H9 (cell line): ENCODE results near the gene CD81. TPM values are rescaled to one million over a fixed set of nuclear protein-coding genes. Genes with fewer than 3 reads are reported as not detected.

ENCODE experiments used
- DNase-seq: peaks from one replicate; pipeline ENCODE4 v3.0.0-alpha.2; 2017
- H2AFZ ChIP-seq: one replicate; pipeline ENCODE4 v1.6.1; 2013; ENCODE audit warnings: mild to moderate bottlenecking, low read length, control low read depth, moderate library complexity
- H2AK5ac ChIP-seq: 2 replicates; pipeline ENCODE4 v1.6.1; 2013; ENCODE audit warnings: low read length, control low read depth, mixed read lengths; ENCODE audit not compliant: insufficient read length
- H2BK120ac ChIP-seq: one replicate; pipeline ENCODE4 v1.6.1; 2013; ENCODE audit warnings: low read depth, mild to moderate bottlenecking, low read length, control low read depth, inconsistent platforms; ENCODE audit not compliant: poor library complexity, severe bottlenecking
- H2BK12ac ChIP-seq: 2 replicates; pipeline ENCODE4 v1.6.1; 2013; ENCODE audit warnings: low read length, control low read depth, mixed read lengths, low read depth; ENCODE audit not compliant: insufficient read length
- H2BK15ac ChIP-seq: 2 replicates; pipeline ENCODE4 v1.6.1; 2013; ENCODE audit warnings: low read depth, low read length, control low read depth
- H2BK20ac ChIP-seq: one replicate; pipeline ENCODE4 v1.6.1; 2013; ENCODE audit warnings: low read depth, mild to moderate bottlenecking, low read length, control low read depth, inconsistent platforms; ENCODE audit not compliant: poor library complexity, severe bottlenecking
- H2BK5ac ChIP-seq: 2 replicates; pipeline ENCODE4 v1.6.1; 2013; ENCODE audit warnings: low read length, control low read depth, mixed read lengths; ENCODE audit not compliant: insufficient read length
- H3K14ac ChIP-seq: 2 replicates; pipeline ENCODE4 v1.6.1; 2013; ENCODE audit warnings: low read length, control low read depth; ENCODE audit not compliant: insufficient read depth
- H3K18ac ChIP-seq: 2 replicates; pipeline ENCODE4 v1.6.1; 2013; ENCODE audit warnings: low read depth, mild to moderate bottlenecking, mixed read lengths, low read length, control low read depth; ENCODE audit not compliant: insufficient read length
- H3K23ac ChIP-seq: 2 replicates; pipeline ENCODE4 v1.6.1; 2013; ENCODE audit warnings: low read length, control low read depth, mixed read lengths, low read depth; ENCODE audit not compliant: insufficient read length
- H3K23me2 ChIP-seq: 2 replicates; pipeline ENCODE4 v1.6.1; 2013; ENCODE audit warnings: low read depth, mild to moderate bottlenecking, mixed read lengths, low read length, control low read depth; ENCODE audit not compliant: insufficient read length, poor library complexity, severe bottlenecking
- H3K27ac ChIP-seq: 2 replicates; pipeline ENCODE4 v1.5.1; 2013; ENCODE audit warnings: low read length, control low read depth, mixed read lengths, low read depth; ENCODE audit not compliant: insufficient read length
- H3K27me3 ChIP-seq: 2 replicates; pipeline ENCODE4 v1.6.1; 2013; ENCODE audit warnings: low read length, control low read depth, inconsistent platforms; ENCODE audit not compliant: insufficient read depth
- H3K4ac ChIP-seq: 2 replicates; pipeline ENCODE4 v1.6.1; 2013; ENCODE audit warnings: low read depth, mild to moderate bottlenecking, control low read depth, inconsistent platforms, low read length, moderate library complexity
- H3K4me1 ChIP-seq: 2 replicates; pipeline ENCODE4 v1.6.1; 2013; ENCODE audit warnings: low read length, control low read depth, inconsistent platforms; ENCODE audit not compliant: insufficient read depth
- H3K4me2 ChIP-seq: 2 replicates; pipeline ENCODE4 v1.6.1; 2013; ENCODE audit warnings: low read length, control low read depth, mixed read lengths; ENCODE audit not compliant: insufficient read length, insufficient read depth
- H3K56ac ChIP-seq: 2 replicates; pipeline ENCODE4 v1.6.1; 2013; ENCODE audit warnings: low read depth, mild to moderate bottlenecking, mixed read lengths, low read length, control low read depth; ENCODE audit not compliant: insufficient read length
- H3K79me1 ChIP-seq: 2 replicates; pipeline ENCODE4 v1.6.1; 2013; ENCODE audit warnings: low read depth, mild to moderate bottlenecking, moderate library complexity, low read length, control low read depth, inconsistent platforms; ENCODE audit not compliant: insufficient read depth, poor library complexity, severe bottlenecking
- H3K79me2 ChIP-seq: 2 replicates; pipeline ENCODE4 v1.6.1; 2013; ENCODE audit warnings: low read length, control low read depth, inconsistent platforms; ENCODE audit not compliant: insufficient read depth
- H3K9ac ChIP-seq: 2 replicates; pipeline ENCODE4 v1.6.1; 2013; ENCODE audit warnings: low read length, control low read depth, mixed read lengths; ENCODE audit not compliant: insufficient read length; ENCODE audit errors: extremely low read depth
- H3K9me3 ChIP-seq: one replicate; pipeline ENCODE4 v1.6.1; 2013; ENCODE audit warnings: low read depth, low read length, inconsistent platforms; ENCODE audit not compliant: control insufficient read depth
- H3T11ph ChIP-seq: one replicate; pipeline ENCODE4 v1.6.1; 2013; ENCODE audit warnings: mild to moderate bottlenecking, low read length, control low read depth, inconsistent platforms
- H4K20me1 ChIP-seq: one replicate; pipeline ENCODE4 v1.6.1; 2013; ENCODE audit not compliant: control insufficient read depth, insufficient read length, insufficient read depth
- H4K5ac ChIP-seq: 2 replicates; pipeline ENCODE4 v1.6.1; 2013; ENCODE audit warnings: low read depth, mild to moderate bottlenecking, mixed read lengths, low read length, control low read depth; ENCODE audit not compliant: insufficient read length
- H4K8ac ChIP-seq: replicated peaks from 2 replicates; pipeline ENCODE4 v1.6.1; 2013; ENCODE audit warnings: low read length, control low read depth, mixed read lengths, low read depth; ENCODE audit not compliant: insufficient read length
- H4K91ac ChIP-seq: 2 replicates; pipeline ENCODE4 v1.6.1; 2013; ENCODE audit warnings: low read depth, mild to moderate bottlenecking, moderate library complexity, mixed read lengths, low read length, control low read depth; ENCODE audit not compliant: insufficient read length
- H3K27ac Mint-ChIP-seq, 3 experiments: 2 replicates in 2 of 3; 3 replicates in 1 of 3; pipeline ENCODE4 v1.8.0; 2020 to 2021; ENCODE audit warnings: mixed read lengths in 3 of 3, mild to moderate bottlenecking in 1 of 3, moderate library complexity in 1 of 3
- H3K27me3 Mint-ChIP-seq: 2 replicates; pipeline ENCODE4 v1.8.0; 2021; ENCODE audit warnings: low read depth, mild to moderate bottlenecking, moderate library complexity, mixed read lengths
- H3K36me3 Mint-ChIP-seq, 3 experiments: 2 replicates in 2 of 3; 3 replicates in 1 of 3; pipeline ENCODE4 v1.8.0; 2020 to 2021; ENCODE audit warnings: low read depth in 3 of 3, mixed read lengths in 3 of 3; ENCODE audit not compliant: insufficient read depth in 1 of 3
- H3K4me1 Mint-ChIP-seq, 2 experiments: 2 replicates each; pipeline ENCODE4 v1.8.0; 2020; ENCODE audit warnings: mixed read lengths in 2 of 2
- H3K4me3 Mint-ChIP-seq, 2 experiments: 2 replicates in 1 of 2; 3 replicates in 1 of 2; pipeline ENCODE4 v1.8.0; 2020 to 2021; ENCODE audit warnings: mild to moderate bottlenecking in 2 of 2, mixed read lengths in 2 of 2, moderate library complexity in 1 of 2
- H3K9me3 Mint-ChIP-seq, 2 experiments: 2 replicates in 1 of 2; 3 replicates in 1 of 2; pipeline ENCODE4 v1.8.0; 2020; ENCODE audit warnings: mild to moderate bottlenecking in 2 of 2, mixed read lengths in 2 of 2, moderate library complexity in 1 of 2
- CTCF ChIP-seq: fragments of 200-600 bp; sonication (generic); conservative IDR thresholded peaks from 3 replicates; pipeline ENCODE4 v1.8.0; 2021; ENCODE audit warnings: antibody characterized with exemption, mild to moderate bottlenecking
- WGBS: extraction: QIAGEN DNeasy Blood & Tissue Kit; methylation state at CpG from one replicate; pipeline ENCODE4 v1.1.7; 2013; ENCODE audit warnings: missing lambda C conversion rate, low lambda C conversion rate, mixed read lengths; ENCODE audit not compliant: insufficient read length; ENCODE audit errors: extremely low coverage; 5-methylcytosine and 5-hydroxymethylcytosine counted together
- total RNA-seq: library from RNA; stranded (reverse); gene quantifications from 2 replicates; pipeline ENCODE4 v1.2.1, GENCODE V29; 2021

The CD81 gene
- total RNA-seq, 1 experiment from 2014 or later = 246 TPM

DNA sequence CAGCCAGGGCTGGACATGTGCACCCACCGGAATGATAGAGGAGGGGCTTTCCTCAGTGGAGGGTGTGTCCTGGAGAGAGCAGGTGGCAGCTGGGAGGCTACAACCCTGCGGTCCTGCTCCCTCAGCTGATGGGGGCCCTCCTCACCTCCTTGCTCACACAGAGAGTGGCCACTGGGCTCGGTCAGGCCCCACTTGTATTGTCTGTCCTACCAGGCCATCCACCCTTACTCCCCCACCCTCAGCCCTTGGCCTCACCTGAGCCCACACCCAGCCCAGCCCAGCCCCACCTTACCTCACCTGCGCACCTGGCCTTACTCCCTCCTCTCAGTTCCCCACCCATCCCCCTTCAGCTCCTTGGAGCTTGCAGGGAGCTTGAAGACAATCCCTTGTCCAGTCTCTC, 64.1 kb downstream of the CD81 start:
- Histone ChIP-seq H2BK12ac (no peak overlapping the region), H3K4me1 (no peaks in the 10 kb centered on the region), H2BK5ac (no peak overlapping the region), H3K79me1 (no peaks in the 10 kb centered on the region), H2BK15ac (no peak overlapping the region), H3K14ac (no peak overlapping the region), H2AFZ (no peak overlapping the region), H4K8ac (no peak overlapping the region), H3K56ac (no peak overlapping the region), H3K9ac (no peak overlapping the region), H3T11ph (no peak overlapping the region), H4K20me1 (no peaks in the 10 kb centered on the region), H3K27ac (no peak overlapping the region), H3K9me3 (no peaks in the 10 kb centered on the region), H4K5ac (no peak overlapping the region), H4K91ac (no peak overlapping the region), H3K27me3 (peaks cover 12% of the 10 kb centered on the region; the same call in 1 of the 2 replicates), H2BK20ac (no peak overlapping the region), H3K4me2 (no peak overlapping the region), H3K4ac (no peak overlapping the region), H2AK5ac (no peak overlapping the region), H3K18ac (no peak overlapping the region), H3K23ac (no peak overlapping the region), H2BK120ac (no peak overlapping the region), H3K23me2 (peaks cover 4% of the 10 kb centered on the region), H3K79me2 (no peaks in the 10 kb centered on the region)
- Mint-ChIP-seq H3K27ac (no peak overlapping the region), H3K36me3 (no peaks in the 10 kb centered on the region), H3K9me3 (peaks cover 3 to 10% of the 10 kb centered on the region in 2 experiments; a peak in 3 of 5 replicates), H3K4me1 (peaks cover 0 to 3% of the 10 kb centered on the region in 2 experiments; a peak in 2 of 4 replicates), H3K27me3 (peaks cover 86% of the 10 kb centered on the region), H3K4me3 (no peak overlapping the region)
- no CpG with 5 or more reads among the region's 4 CpGs for WGBS
- TF ChIP-seq CTCF = no peak
- DNase-seq = no peak
